Measurements from ENCODE around the gene MBD4. TPM values are rescaled to one million over a fixed set of nuclear protein-coding genes. Genes with fewer than 3 reads are reported as not detected.

Gene MBD4
- total RNA-seq, 2 donors from 2014 or later = 55.3 to 60.9 TPM

GRCh38 chr3:129460155-129460554 is 20.4 kb upstream of the MBD4 start:
- H3K4me1 Mint-ChIP-seq (ENCODE audit: low read depth) = peaks cover 9% of the 10 kb centered on the region
- H3K27ac Mint-ChIP-seq = no peak overlapping the region
- no peaks in the 10 kb centered on the region for H3K27me3 Mint-ChIP-seq (ENCODE audit: low read depth)
- no peak overlapping the region for H3K4me3 Mint-ChIP-seq
- no peaks in the 10 kb centered on the region for H3K9me3 Mint-ChIP-seq
- no peak for DNase-seq
- ATAC-seq (replicated peaks in 1 of 2) = peak in 1 of 2 donors; percentile 57
- no peaks in the 10 kb centered on the region for H3K36me3 Mint-ChIP-seq (ENCODE audit: insufficient read depth in 2 of 2)

DNA sequence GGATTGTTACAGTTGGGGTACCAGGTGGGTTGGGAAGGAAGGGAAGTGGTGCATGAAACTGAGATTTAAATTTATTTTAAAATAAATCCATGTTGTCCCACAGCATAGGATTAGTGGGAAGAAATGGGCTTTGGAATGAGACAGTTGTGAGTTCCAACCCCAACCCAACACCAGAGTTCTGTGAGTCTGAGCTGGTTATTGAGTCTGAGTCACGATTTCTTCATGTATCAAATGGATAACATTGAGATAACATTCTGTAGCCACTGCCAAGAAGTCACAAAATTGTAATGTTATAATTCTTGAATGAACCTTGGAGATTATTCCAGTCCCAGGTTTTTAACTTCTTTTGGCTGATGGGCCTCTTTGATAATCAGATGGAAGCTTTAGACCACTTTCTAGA is 14.0 kb upstream of the MBD4 start:
- no peak overlapping the region for H3K4me3 Mint-ChIP-seq
- DNase-seq = no peak
- H3K9me3 Mint-ChIP-seq = no peaks in the 10 kb centered on the region
- no peak for ATAC-seq (replicated peaks in 1 of 2)
- peaks cover 0 to 10% of the 10 kb centered on the region in 2 donors for H3K36me3 Mint-ChIP-seq (ENCODE audit: insufficient read depth in 2 of 2)
- no peaks in the 10 kb centered on the region for H3K27me3 Mint-ChIP-seq (ENCODE audit: low read depth)
- peaks cover 6% of the 10 kb centered on the region for H3K4me1 Mint-ChIP-seq (ENCODE audit: low read depth)
- H3K27ac Mint-ChIP-seq = no peak overlapping the region

DNA sequence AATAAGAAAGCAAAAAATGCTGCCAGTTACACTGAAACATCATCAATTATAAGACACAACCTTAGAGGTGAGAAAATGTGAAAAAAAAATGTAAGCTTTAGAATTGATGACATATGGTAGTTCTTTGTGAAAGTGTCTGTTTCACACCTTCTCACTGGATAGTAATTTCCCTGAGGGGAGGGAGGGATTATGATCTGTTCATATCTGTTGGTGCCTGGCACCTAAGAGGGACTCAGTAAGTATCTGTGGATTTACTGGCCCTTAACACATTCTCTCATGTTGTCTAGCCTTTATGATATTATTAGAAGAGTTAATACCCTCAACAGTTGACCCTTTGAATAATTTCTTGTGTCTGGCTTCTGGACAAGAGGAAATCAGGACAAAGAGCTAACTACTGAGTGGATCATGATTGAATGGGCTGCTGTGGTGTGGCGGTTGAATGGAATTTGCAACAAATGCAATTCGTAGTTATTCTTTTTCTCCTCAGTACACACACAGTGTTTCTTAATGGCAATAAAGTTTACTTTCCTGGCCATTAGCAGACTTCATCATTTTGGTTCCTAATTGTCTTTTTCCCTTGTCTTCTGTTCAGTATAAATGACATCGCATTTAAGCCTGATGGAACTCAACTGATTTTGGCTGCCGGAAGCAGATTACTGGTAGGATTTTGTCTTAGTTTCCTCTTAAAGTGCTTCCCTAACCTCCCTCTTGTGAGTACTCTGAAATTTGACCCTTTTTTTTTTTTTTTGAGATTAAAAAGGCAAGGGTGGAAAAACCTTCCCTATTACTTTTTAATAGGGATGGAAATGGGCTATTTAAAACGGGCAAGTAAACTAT is 9.7 kb upstream of the MBD4 start:
- Mint-ChIP-seq H3K36me3 (ENCODE audit: insufficient read depth in 2 of 2) (peaks cover 0 to 10% of the 10 kb centered on the region in 2 donors), H3K4me1 (ENCODE audit: low read depth) (peaks cover 6% of the 10 kb centered on the region), H3K27ac (no peak overlapping the region), H3K27me3 (ENCODE audit: low read depth) (no peaks in the 10 kb centered on the region), H3K9me3 (no peaks in the 10 kb centered on the region), H3K4me3 (no peak overlapping the region)
- ATAC-seq (replicated peaks in 1 of 2) (no peak), DNase-seq (no peak)

- no peak for DNase-seq
- H3K27me3 Mint-ChIP-seq (ENCODE audit: low read depth) = no peaks in the 10 kb centered on the region
- peaks cover 12% of the 10 kb centered on the region for H3K4me1 Mint-ChIP-seq (ENCODE audit: low read depth)
- peak overlapping the region; percentile 51 for H3K27ac Mint-ChIP-seq
- H3K4me3 Mint-ChIP-seq = no peak overlapping the region
- no peak for ATAC-seq (replicated peaks in 1 of 2)
- peaks cover 0 to 8% of the 10 kb centered on the region in 2 donors for H3K36me3 Mint-ChIP-seq (ENCODE audit: insufficient read depth in 2 of 2)
- no peaks in the 10 kb centered on the region for H3K9me3 Mint-ChIP-seq
These were observed 8.6 kb upstream of the MBD4 start for GRCh38 chr3:129448186-129448895.

- Mint-ChIP-seq H3K4me3 (no peak overlapping the region), H3K27ac (no peak overlapping the region), H3K4me1 (ENCODE audit: low read depth) (peaks cover 26% of the 10 kb centered on the region)
These were observed 7.2 kb upstream of the MBD4 start for GRCh38 chr3:129446926-129447325.

GRCh38 chr3:129445471-129445870 is 5.7 kb upstream of the MBD4 start:
- Mint-ChIP-seq H3K9me3 (no peaks in the 10 kb centered on the region), H3K27me3 (ENCODE audit: low read depth) (no peaks in the 10 kb centered on the region), H3K27ac (no peak overlapping the region), H3K4me1 (ENCODE audit: low read depth) (peaks cover 38% of the 10 kb centered on the region), H3K4me3 (no peak overlapping the region), H3K36me3 (ENCODE audit: insufficient read depth in 2 of 2) (no peaks in the 10 kb centered on the region)
- DNase-seq (no peak), ATAC-seq (replicated peaks in 1 of 2) (no peak)

More at GRCh38 chr3:129446926-129447325, 7.2 kb upstream of the MBD4 start:
- Mint-ChIP-seq H3K9me3 (no peaks in the 10 kb centered on the region), H3K36me3 (ENCODE audit: insufficient read depth in 2 of 2) (no peaks in the 10 kb centered on the region), H3K27me3 (ENCODE audit: low read depth) (no peaks in the 10 kb centered on the region)
- DNase-seq (no peak), ATAC-seq (replicated peaks in 1 of 2) (no peak)

DNA sequence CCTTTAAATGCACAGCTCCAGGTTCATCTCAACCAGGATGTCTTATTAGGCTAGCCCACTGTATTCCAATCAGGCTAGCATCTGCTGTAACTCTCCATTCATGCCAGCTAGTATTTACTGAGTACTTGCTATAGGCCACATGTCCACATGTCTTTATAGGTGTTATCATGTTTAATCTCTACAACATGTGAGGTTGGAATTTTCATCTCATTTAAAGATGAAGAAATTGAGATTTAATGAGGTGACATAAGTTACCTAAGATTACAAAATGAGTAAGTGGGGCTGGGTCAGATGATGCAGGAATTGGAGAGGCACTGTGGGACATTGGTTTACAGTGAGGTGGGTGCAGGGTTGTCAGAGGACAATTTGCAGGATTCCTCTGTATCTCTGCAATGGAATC is 3.2 kb upstream of the MBD4 start:
- no peaks in the 10 kb centered on the region for H3K27me3 Mint-ChIP-seq (ENCODE audit: low read depth)
- no peak for DNase-seq
- H3K4me1 Mint-ChIP-seq (ENCODE audit: low read depth) = peaks cover 41% of the 10 kb centered on the region
- H3K36me3 Mint-ChIP-seq (ENCODE audit: insufficient read depth in 2 of 2) = peaks cover 0 to 4% of the 10 kb centered on the region in 2 donors
- peak overlapping the region in 1 of 2 donors; percentile 60 for H3K4me3 Mint-ChIP-seq
- H3K9me3 Mint-ChIP-seq = no peaks in the 10 kb centered on the region
- no peak for ATAC-seq (replicated peaks in 1 of 2)
- H3K27ac Mint-ChIP-seq = peak overlapping the region; percentile 81

DNA sequence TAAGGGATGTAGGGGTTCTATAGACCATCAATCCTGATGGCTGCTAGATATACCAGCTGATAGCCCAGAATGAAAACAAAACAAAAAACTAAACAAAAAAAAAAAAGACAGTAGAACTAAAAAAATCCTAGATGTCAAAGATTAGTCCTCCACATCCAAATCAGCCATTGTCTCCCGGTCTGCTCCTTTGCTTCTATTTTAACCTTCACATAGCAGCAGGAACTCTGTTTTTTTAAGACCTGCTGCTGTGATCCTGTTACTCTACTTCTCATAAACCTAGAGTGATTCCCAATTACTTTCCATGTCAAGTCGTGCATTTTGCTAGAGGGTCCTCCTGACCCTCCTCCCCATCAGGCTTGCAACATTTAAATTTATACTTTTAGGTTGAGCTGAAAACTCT is 2.7 kb upstream of the MBD4 start:
- ATAC-seq (replicated peaks in 1 of 2) (no peak), DNase-seq (no peak)
- Mint-ChIP-seq H3K27ac (peak overlapping the region; percentile 81), H3K4me3 (peak overlapping the region in 1 of 2 donors; percentile 60), H3K9me3 (no peaks in the 10 kb centered on the region), H3K4me1 (ENCODE audit: low read depth) (peaks cover 46% of the 10 kb centered on the region), H3K36me3 (ENCODE audit: insufficient read depth in 2 of 2) (peaks cover 0 to 8% of the 10 kb centered on the region in 2 donors), H3K27me3 (ENCODE audit: low read depth) (no peaks in the 10 kb centered on the region)

- Mint-ChIP-seq H3K27ac (peak overlapping the region; percentile 81), H3K4me1 (ENCODE audit: low read depth) (peaks cover 51% of the 10 kb centered on the region), H3K36me3 (ENCODE audit: insufficient read depth in 2 of 2) (peaks cover 0 to 13% of the 10 kb centered on the region in 2 donors), H3K4me3 (peak overlapping the region; percentile 81 to 88), H3K27me3 (ENCODE audit: low read depth) (no peaks in the 10 kb centered on the region), H3K9me3 (no peaks in the 10 kb centered on the region)
- ATAC-seq (replicated peaks in 1 of 2) = no peak
- DNase-seq = no peak
These were observed 2.0 kb upstream of the MBD4 start for GRCh38 chr3:129441782-129442181.

- peak overlapping the region; percentile 81 to 88 for H3K4me3 Mint-ChIP-seq
- peaks cover 4 to 17% of the 10 kb centered on the region in 2 donors for H3K36me3 Mint-ChIP-seq (ENCODE audit: insufficient read depth in 2 of 2)
- H3K27ac Mint-ChIP-seq = peak overlapping the region; percentile 81
- no peak for DNase-seq
- H3K27me3 Mint-ChIP-seq (ENCODE audit: low read depth) = no peaks in the 10 kb centered on the region
- H3K4me1 Mint-ChIP-seq (ENCODE audit: low read depth) = peaks cover 57% of the 10 kb centered on the region
- no peaks in the 10 kb centered on the region for H3K9me3 Mint-ChIP-seq
- ATAC-seq (replicated peaks in 1 of 2) = no peak
These were observed 1.5 kb upstream of the MBD4 start for GRCh38 chr3:129441215-129441614.

DNA sequence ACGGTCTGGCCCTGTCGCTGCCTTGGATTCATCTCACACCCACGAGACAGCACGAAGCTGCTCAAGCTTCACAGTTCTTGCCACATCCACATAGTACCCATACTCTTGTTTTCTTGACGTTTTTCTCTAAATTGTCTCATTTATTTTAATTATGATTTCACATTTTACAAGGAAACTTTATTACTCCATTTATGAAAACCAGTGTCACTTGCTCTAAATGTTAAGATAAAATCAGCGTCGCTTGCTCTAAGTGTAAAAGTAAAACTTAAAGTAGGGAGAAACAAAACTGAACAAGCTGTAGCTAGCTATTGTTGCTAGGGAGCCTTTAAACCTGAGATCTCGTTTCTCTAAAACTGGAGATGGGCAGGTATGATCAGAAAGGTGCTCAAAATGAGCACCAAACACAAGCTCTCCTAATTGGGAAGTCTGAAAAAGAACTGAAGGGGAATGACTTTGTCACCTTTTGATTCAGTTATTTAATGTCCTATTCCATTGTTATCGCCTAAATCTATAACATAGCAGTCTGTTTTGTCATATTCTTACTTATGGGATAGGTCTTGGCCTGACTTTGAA is 956 bp upstream of the MBD4 start:
- Mint-ChIP-seq H3K27me3 (ENCODE audit: low read depth) (no peaks in the 10 kb centered on the region), H3K36me3 (ENCODE audit: insufficient read depth in 2 of 2) (peaks cover 4 to 17% of the 10 kb centered on the region in 2 donors), H3K4me1 (ENCODE audit: low read depth) (peaks cover 62% of the 10 kb centered on the region), H3K9me3 (no peaks in the 10 kb centered on the region), H3K4me3 (peak overlapping the region; percentile 81 to 88), H3K27ac (peak overlapping the region; percentile 81)
- DNase-seq = no peak
- ATAC-seq (replicated peaks in 1 of 2) = no peak

GRCh38 chr3:129439226-129439816 is 427 bp downstream of the MBD4 start:
- H3K27ac Mint-ChIP-seq = peak overlapping the region; percentile 81
- H3K36me3 Mint-ChIP-seq (ENCODE audit: insufficient read depth in 2 of 2) = peaks cover 4 to 22% of the 10 kb centered on the region in 2 donors
- peak overlapping the region; percentile 81 to 88 for H3K4me3 Mint-ChIP-seq
- no peaks in the 10 kb centered on the region for H3K9me3 Mint-ChIP-seq
- ATAC-seq (replicated peaks in 1 of 2) = peak in 1 of 2 donors; percentile 14
- peak; percentile 50 to 57 for DNase-seq
- H3K27me3 Mint-ChIP-seq (ENCODE audit: low read depth) = no peaks in the 10 kb centered on the region
- H3K4me1 Mint-ChIP-seq (ENCODE audit: low read depth) = peaks cover 74% of the 10 kb centered on the region

DNA sequence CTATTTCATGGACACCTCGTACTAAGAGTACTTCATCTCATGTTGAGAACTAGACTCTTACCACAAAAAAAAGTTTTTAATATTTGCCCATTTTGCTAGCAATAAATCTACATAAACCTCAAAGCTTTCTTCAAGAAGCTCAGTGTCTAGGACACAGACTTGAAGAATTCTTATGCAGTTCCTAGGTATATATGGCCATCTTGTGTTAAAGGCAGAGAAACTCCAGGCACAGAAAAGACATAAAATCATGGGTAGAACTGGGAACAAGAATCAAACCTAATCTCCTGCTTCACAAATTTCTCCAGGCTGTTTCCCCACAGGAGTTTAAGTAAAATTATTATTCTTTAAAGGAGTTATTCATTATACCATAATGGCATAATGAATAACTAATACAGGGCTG is 4.4 kb downstream of the MBD4 start:
- Mint-ChIP-seq H3K4me1 (ENCODE audit: low read depth) (peaks cover 41% of the 10 kb centered on the region), H3K9me3 (no peaks in the 10 kb centered on the region), H3K4me3 (peak overlapping the region; percentile 50 to 63), H3K27me3 (ENCODE audit: low read depth) (no peaks in the 10 kb centered on the region), H3K36me3 (ENCODE audit: insufficient read depth in 2 of 2) (peaks cover 10 to 39% of the 10 kb centered on the region in 2 donors), H3K27ac (peak overlapping the region; percentile 59)
- DNase-seq (no peak), ATAC-seq (replicated peaks in 1 of 2) (no peak)
